CD4-positive, alpha-beta T cell (primary cell): ENCODE measurements around the gene RNF14. TPM values are rescaled to one million over a fixed set of nuclear protein-coding genes. Genes with fewer than 3 reads are reported as not detected.

Experiments
- ATAC-seq: fragments of 200-7000 bp; cut with Tn5 transposase; one replicate; pipeline ENCODE4 v1.10.0; 2022; ENCODE audit warnings: mild to moderate bottlenecking; ENCODE audit not compliant: poor library complexity
- CTCF ChIA-PET: fragments of 350-600 bp; sonication (Branson Sonifier 250); formaldehyde crosslinking; loops from one replicate; lab custom pipeline; 2021; ENCODE audit warnings: antibody characterized with exemption, inconsistent platforms; lab: Charles Lee
- POLR2A ChIA-PET: fragments of 350-600 bp; sonication (Branson Sonifier 250); formaldehyde crosslinking; loops from one replicate; lab custom pipeline; 2021; ENCODE audit warnings: antibody characterized with exemption, inconsistent platforms; lab: Charles Lee
- DNase-seq, 14 experiments: peaks; one replicate each; pipeline ENCODE4 v3.0.0-alpha.2; 2013 to 2020; ENCODE audit warnings: mixed read lengths in 2 of 14
- H3K27ac ChIP-seq, 2 donors: one replicate each; pipeline versions ENCODE4 v1.5.1 to v1.7.0; 2013; ENCODE audit warnings: low read length in 2 of 2, low read depth in 1 of 2, mild to moderate bottlenecking in 1 of 2
- H3K27me3 ChIP-seq, 2 experiments: 1 replicate in 1 of 2; 2 replicates in 1 of 2; pipeline versions ENCODE4 v1.6.1 to v1.7.0; 2013; ENCODE audit warnings: low read length in 2 of 2, control low read depth in 1 of 2, mild to moderate bottlenecking in 1 of 2, moderate library complexity in 1 of 2; ENCODE audit not compliant: insufficient read depth in 2 of 2, control insufficient read depth in 1 of 2
- H3K36me3 ChIP-seq: one replicate; pipeline ENCODE4 v1.6.1; 2013; ENCODE audit warnings: low read length, control low read depth; ENCODE audit not compliant: insufficient read depth
- H3K4me1 ChIP-seq: one replicate; pipeline ENCODE4 v1.6.1; 2013; ENCODE audit warnings: low read length, control low read depth; ENCODE audit not compliant: insufficient read depth
- H3K4me3 ChIP-seq: one replicate; pipeline ENCODE4 v1.5.1; 2013; ENCODE audit warnings: mild to moderate bottlenecking, low read length, moderate library complexity
- H3K9me3 ChIP-seq, 2 experiments: 1 replicate in 1 of 2; 2 replicates in 1 of 2; pipeline versions ENCODE4 v1.6.1 to v1.7.0; 2013; ENCODE audit warnings: low read length in 2 of 2, mild to moderate bottlenecking in 2 of 2, control low read depth in 1 of 2, moderate library complexity in 1 of 2; ENCODE audit not compliant: control insufficient read depth in 1 of 2, insufficient read depth in 1 of 2
- H3K27ac Mint-ChIP-seq: one replicate; pipeline ENCODE4 v1.8.0; 2020; ENCODE audit warnings: mixed read lengths
- H3K27me3 Mint-ChIP-seq: one replicate; pipeline ENCODE4 v1.8.0; 2021; ENCODE audit warnings: mixed read lengths
- H3K36me3 Mint-ChIP-seq: one replicate; pipeline ENCODE4 v1.8.0; 2021; ENCODE audit warnings: low read depth, mixed read lengths
- H3K4me1 Mint-ChIP-seq: one replicate; pipeline ENCODE4 v1.8.0; 2021; ENCODE audit warnings: low read depth, mixed read lengths
- H3K4me3 Mint-ChIP-seq: one replicate; pipeline ENCODE4 v1.8.0; 2020; ENCODE audit warnings: mild to moderate bottlenecking, mixed read lengths
- H3K9me3 Mint-ChIP-seq: one replicate; pipeline ENCODE4 v1.8.0; 2020; ENCODE audit warnings: mixed read lengths
- intact Hi-C, 2 experiments: fragments of 100-400 bp; cut with DNase I in 1 of 2; cut with micrococcal nuclease in 1 of 2; formaldehyde crosslinking; loops; one replicate each; pipeline versions ENCODE4 v1.15.1 to v1.9.0; 2023 to 2025; cut with DNase I, micrococcal nuclease
- total RNA-seq, 174 experiments: library from RNA in 2 of 174; stranded (reverse) in 2 of 174; gene quantifications; one replicate each; pipeline ENCODE4 v1.2.3 and lab custom pipeline; 2021 to 2026
- TF ChIP-seq, protein P1 (sequence below): fragments of 200-600 bp; IDR thresholded peaks from one replicate; pipeline ENCODE4 v1.8.0; 2022; ENCODE audit warnings: antibody characterized with exemption, mild to moderate bottlenecking

RNF14 gene
- total RNA-seq, 2 experiments from 2014 or later, result 8.9 to 10.7 TPM

DNA sequence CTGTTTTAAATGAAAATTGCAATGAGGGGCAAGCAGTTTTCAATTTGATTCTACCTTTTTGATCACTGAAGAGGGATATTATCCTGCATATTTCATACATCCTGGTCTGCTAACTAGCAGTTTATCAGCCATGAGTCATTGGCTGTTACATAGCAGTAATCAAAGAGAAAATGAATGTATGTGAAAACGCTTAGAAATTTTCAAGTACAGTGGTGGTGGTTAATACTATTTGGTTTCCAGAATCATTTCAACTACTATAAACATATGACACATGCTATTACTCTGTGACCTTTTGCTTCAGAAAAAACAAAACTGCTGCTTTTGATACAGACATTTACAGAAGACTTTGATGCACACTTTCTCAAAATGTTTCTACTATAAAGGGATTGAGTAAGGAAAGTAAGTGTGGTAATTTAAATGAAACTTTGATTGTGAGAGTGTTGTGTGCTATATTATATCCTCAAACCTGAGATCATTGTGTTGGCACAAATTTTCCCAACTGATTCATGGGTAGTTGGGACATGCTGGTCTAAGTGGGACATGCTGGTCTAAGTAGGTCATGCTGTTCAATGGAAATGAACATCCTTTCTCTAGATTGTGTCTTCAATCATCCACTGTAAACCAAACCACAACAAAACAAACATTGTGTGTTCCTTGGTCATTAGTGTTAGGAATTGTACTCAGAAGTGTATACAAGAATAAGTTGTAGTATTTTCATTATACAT lies 5.1 kb downstream of the RNF14 start:
- DNase-seq (no peak), ATAC-seq (no peak)
- TF ChIP-seq, protein P1, sequence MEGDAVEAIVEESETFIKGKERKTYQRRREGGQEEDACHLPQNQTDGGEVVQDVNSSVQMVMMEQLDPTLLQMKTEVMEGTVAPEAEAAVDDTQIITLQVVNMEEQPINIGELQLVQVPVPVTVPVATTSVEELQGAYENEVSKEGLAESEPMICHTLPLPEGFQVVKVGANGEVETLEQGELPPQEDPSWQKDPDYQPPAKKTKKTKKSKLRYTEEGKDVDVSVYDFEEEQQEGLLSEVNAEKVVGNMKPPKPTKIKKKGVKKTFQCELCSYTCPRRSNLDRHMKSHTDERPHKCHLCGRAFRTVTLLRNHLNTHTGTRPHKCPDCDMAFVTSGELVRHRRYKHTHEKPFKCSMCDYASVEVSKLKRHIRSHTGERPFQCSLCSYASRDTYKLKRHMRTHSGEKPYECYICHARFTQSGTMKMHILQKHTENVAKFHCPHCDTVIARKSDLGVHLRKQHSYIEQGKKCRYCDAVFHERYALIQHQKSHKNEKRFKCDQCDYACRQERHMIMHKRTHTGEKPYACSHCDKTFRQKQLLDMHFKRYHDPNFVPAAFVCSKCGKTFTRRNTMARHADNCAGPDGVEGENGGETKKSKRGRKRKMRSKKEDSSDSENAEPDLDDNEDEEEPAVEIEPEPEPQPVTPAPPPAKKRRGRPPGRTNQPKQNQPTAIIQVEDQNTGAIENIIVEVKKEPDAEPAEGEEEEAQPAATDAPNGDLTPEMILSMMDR, result no peak
- no peaks in the 10 kb centered on the region for H3K9me3 Mint-ChIP-seq
- H3K9me3 ChIP-seq, result no peaks in the 10 kb centered on the region
- intact Hi-C loops, result loop anchor here in 1 of 2 experiments (5.0 kb wide), 1 partner anchor 38 kb away; the partner anchor contains the start of gene GNPDA1
- no peak overlapping the region for H3K4me3 Mint-ChIP-seq
- CTCF ChIA-PET, result no interaction called here
- peaks cover 46% of the 10 kb centered on the region for H3K36me3 ChIP-seq
- H3K27ac Mint-ChIP-seq, result no peak overlapping the region
- H3K27ac ChIP-seq, result no peak overlapping the region
- peaks cover 50% of the 10 kb centered on the region for H3K4me1 Mint-ChIP-seq
- no peaks in the 10 kb centered on the region for H3K27me3 Mint-ChIP-seq
- H3K4me1 ChIP-seq, result peaks cover 9% of the 10 kb centered on the region
- peaks cover 66% of the 10 kb centered on the region for H3K36me3 Mint-ChIP-seq
- H3K4me3 ChIP-seq, result no peak overlapping the region
- POLR2A ChIA-PET, result no interaction called here
- no peaks in the 10 kb centered on the region for H3K27me3 ChIP-seq

DNA sequence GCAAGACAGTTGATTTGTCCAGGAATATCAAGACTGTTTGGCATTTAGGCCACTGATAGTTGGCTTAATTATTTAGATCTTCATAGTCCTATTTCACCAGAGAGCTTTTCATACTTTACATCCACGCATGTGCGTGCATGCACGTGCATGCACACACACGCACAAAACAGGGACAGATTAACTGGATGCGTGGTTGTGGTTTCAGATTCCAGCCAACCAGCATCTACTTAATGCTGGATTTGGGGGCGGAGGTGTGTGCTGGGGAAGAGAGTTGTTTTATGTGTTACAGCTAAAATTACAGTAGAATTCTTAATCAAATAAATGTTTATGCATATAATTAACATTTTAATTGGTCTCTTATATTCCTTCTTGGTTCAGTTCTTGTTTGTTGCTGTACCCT lies 7.3 kb downstream of the RNF14 start:
- no peak overlapping the region for H3K4me3 ChIP-seq
- Mint-ChIP-seq H3K36me3 (peaks cover 73% of the 10 kb centered on the region), H3K27ac (no peak overlapping the region), H3K9me3 (no peaks in the 10 kb centered on the region), H3K4me1 (peaks cover 33% of the 10 kb centered on the region), H3K4me3 (no peak overlapping the region), H3K27me3 (no peaks in the 10 kb centered on the region)
- H3K9me3 ChIP-seq, result no peaks in the 10 kb centered on the region
- intact Hi-C loops, result no loop called here
- H3K4me1 ChIP-seq, result no peaks in the 10 kb centered on the region
- no peaks in the 10 kb centered on the region for H3K27me3 ChIP-seq
- CTCF ChIA-PET, result interaction anchor here (1.1 kb wide), 1 partner anchor 16 kb away, joined by 4 read pairs; no protein-coding TSS in a partner anchor
- TF ChIP-seq, protein P1, result no peak
- H3K36me3 ChIP-seq, result peaks cover 65% of the 10 kb centered on the region
- no peak for DNase-seq
- no peak overlapping the region for H3K27ac ChIP-seq
- POLR2A ChIA-PET, result no interaction called here
- no peak for ATAC-seq

DNA sequence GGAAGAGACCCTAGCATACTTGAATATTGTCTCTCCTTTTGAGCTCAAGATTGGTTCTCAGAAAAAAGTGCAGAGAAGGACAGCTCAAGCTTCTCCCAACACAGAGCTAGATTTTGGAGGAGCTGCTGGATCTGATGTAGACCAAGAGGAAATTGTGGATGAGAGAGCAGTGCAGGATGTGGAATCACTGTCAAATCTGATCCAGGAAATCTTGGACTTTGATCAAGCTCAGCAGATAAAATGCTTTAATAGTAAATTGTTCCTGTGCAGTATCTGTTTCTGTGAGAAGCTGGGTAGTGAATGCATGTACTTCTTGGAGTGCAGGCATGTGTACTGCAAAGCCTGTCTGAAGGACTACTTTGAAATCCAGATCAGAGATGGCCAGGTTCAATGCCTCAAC lies 9.5 kb downstream of the RNF14 start:
- peaks cover 74% of the 10 kb centered on the region for H3K36me3 ChIP-seq
- no peak overlapping the region for H3K27ac ChIP-seq
- H3K4me1 ChIP-seq, result no peaks in the 10 kb centered on the region
- ATAC-seq, result no peak
- Mint-ChIP-seq H3K27me3 (no peaks in the 10 kb centered on the region), H3K36me3 (peaks cover 92% of the 10 kb centered on the region), H3K9me3 (no peaks in the 10 kb centered on the region), H3K27ac (no peak overlapping the region), H3K4me1 (peaks cover 28% of the 10 kb centered on the region), H3K4me3 (no peak overlapping the region)
- no peak overlapping the region for H3K4me3 ChIP-seq
- TF ChIP-seq, protein P1, result no peak
- intact Hi-C loops, result no loop called here
- H3K9me3 ChIP-seq, result no peaks in the 10 kb centered on the region
- CTCF ChIA-PET, result interaction anchor here (1.6 kb wide), 1 partner anchor 9 kb away, joined by 8 read pairs; the partner anchor contains the start of gene RNF14
- POLR2A ChIA-PET, result interaction anchor here (1.2 to 3.4 kb wide), 2 partner anchors 9 to 131 kb away, joined by 3 to 19 read pairs; partner anchors contain the start of gene RNF14
- DNase-seq, result no peak
- H3K27me3 ChIP-seq, result no peaks in the 10 kb centered on the region
